ENCODE data around the gene RASGRF1.
A peak's percentile ranks its signal among the peaks of the same experiment; 100 is the strongest.
"Not testable (repeated sequence)": the region's sequence is repeated elsewhere in the genome, so short reads cannot be mapped to it uniquely, and the experiment has no call there.

Gene RASGRF1

GRCh38 chr15:79008659-79009058 is 81.9 kb downstream of the RASGRF1 start:
- no peak for DNase-seq (ENCODE audit: low spot score)

- no peak for DNase-seq (ENCODE audit: low spot score)
Observed at GRCh38 chr15:79007066-79007465, 83.5 kb downstream of the RASGRF1 start.

GRCh38 chr15:79006071-79006470 is 84.5 kb downstream of the RASGRF1 start:
- DNase-seq (ENCODE audit: low spot score): no peak

DNA sequence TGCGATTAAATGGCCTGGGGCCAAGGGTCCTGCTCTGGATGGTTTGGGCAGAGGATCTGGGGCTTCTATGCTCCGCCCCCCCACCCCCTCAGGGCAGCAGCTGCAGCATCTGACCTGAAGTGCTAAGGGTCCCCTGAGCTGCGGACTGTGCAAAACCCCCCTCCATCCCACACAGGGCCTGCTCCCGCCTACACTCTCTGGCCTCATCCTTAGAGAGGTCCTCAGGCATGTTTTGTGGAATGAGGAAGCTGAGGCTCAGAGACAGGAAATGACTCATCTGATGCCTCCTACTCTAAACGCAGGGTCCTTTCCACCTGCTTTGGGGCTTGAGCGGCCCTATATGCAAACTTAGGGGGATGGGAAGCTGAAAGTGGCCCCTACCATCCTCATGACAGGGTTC is 86.2 kb downstream of the RASGRF1 start:
- DNase-seq (ENCODE audit: low spot score): peak; percentile 31

DNA sequence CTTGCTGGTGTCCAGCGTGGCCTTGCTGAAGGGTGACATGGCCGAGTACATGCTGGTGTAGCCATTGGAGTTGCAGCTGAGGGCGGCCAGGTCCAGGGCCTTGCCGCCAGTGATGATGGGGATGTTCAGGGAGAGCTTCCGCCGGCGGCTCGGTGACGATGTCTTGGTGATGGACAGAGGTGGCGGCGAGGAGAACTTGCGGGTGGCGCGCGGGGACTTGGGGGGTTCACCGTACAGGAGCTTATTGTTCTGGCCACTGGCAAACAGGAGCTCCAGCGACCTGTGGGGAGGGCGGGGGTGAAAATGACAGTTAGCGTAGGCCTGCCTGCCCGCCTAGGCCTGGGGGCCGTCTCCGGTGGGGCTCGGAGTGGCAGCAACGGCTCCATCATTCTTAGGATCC is 86.7 kb downstream of the RASGRF1 start:
- no peak for DNase-seq (ENCODE audit: low spot score)

DNA sequence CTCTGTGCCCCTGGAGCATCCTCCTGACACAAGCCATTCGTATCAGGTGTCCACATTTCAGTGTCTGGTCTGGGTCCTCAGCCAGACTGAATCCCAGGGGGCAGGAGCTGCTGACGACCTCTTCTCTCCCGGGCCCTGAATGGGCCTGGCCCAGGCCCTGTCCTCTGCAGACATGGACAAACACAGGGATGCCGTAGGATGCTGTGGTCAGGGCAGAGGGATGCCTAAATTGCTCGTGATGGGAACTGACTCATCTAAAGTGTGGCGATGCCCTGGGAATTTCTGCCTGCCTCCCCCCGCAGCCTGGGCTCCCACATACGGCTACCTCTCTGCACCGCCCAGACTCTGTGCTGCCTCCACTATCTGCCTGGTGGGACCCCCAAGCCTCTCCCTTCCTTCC is 87.3 kb downstream of the RASGRF1 start:
- no peak for DNase-seq (ENCODE audit: low spot score)

DNA sequence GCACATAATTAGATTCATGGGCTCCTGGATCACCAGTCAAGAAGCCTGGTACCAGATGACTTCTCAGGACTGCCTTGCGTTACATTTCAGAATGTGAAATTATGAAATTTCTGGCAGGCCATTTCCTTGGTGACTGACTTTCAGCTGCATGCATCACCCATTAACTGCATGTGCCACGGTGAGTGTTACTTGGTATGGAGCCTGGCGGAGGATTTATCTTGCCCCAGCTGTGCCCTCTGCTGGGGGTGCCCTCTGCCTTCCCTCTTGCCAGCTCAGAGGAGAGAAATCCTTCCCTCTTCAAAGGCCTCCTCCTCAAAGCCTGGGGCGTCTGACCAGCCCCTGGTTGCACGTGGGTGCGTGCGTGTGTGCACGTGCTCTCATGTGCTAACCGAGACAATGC is 88.0 kb downstream of the RASGRF1 start:
- no peak for DNase-seq (ENCODE audit: low spot score)

GRCh38 chr15:78999636-79000035 is 90.9 kb downstream of the RASGRF1 start:
- DNase-seq (ENCODE audit: low spot score): no peak

DNA sequence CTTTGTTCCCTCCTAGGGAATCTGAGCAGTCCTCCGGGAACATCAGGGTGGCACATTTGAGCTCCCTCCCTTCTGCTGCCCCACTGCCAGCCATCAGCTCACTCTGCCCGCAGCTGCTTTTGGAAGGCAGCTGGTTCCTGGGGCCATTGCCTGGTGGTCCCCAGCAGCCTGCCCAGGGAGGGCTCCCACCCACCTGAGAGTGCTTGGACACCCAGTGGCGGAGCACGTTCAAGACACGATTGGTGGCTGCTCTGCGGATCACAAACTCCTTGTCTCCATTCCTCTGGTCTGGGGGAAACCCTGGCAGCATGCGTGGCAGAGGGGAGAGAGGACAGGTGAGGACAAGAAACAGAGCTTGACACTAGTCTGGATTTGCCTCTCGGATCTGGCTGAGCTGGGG is 92.1 kb downstream of the RASGRF1 start:
- no peak for DNase-seq (ENCODE audit: low spot score)

DNA sequence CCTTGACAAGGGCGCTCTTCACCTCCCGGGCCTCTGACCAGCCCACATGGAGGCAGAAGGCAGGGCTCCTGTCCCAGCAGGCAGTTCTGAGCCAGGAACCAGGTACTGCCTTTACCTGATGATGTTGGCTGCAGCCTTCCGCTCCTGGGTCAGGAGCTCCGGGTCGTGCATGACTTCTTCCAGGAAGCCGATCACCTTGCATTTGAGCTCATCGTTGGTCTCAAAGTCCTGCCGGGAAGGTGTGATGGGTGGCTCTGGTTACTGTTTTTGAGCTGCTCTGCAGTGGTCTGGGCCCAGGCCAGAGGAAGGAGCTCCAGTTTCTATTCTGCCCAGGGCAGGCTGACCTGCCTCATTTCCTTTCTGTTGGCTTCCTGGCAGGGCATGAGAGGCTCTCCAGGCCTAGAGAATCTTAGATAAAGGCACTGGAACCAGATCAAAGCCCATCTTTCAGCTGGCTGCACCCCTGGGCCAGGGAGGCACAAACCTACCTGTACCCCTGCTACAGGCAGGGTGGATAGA is 92.5 kb downstream of the RASGRF1 start:
- no peak for DNase-seq (ENCODE audit: low spot score)

- no peak for DNase-seq (ENCODE audit: low spot score)
Observed at GRCh38 chr15:78996894-78997275, 93.7 kb downstream of the RASGRF1 start.

GRCh38 chr15:78995921-78996893 is 94.4 kb downstream of the RASGRF1 start:
- DNase-seq (ENCODE audit: low spot score): no peak

DNA sequence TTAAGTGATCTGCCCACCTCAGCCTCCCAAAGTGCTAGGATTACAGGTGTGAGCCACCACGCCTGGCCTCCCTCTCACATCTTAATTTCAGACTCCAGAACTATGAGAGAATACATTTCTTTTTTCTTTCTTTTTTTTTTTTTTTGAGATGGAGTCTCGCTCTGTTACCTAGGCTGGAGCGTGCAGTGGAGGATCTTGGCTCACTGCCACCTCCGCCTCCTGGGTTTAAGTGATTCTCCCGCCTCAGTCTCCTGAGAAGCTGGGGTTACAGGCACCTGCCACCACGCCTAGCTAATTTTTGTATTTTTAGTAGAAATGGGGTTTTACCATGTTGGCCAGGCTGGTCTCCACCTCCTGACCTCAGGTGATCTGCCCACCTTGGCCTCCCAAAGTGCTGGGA is 95.4 kb downstream of the RASGRF1 start:
- not testable (repeated sequence) for DNase-seq (ENCODE audit: low spot score)

DNA sequence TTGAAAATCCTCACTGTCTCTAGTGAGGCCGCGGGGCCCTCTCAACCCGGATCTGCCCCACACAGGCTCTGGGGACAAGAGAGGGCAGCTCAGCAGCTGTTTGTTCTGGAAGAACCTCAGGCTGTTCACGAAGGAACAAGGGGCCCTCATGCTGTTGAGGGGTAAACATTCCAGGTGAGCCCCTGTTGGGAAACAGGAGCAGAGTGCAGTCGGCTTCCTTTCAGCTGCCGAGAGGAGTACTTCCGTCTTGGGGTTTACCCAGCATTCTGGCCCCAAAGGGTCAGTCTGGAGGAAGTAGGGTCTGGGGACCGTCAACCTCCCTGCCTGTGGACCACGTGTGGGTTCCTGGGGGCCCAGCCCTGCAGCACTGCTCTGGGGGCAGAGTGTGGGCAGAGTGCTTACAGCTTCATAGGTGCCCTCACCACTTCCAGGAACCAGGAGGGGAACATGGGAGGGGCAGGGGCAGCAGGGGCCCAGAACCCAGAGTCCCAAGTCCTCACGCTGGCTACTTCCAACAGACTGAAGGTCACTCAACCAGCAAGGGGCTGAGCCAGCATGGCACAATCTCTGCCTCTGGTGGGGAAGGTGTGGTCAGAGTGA is 96.5 kb downstream of the RASGRF1 start:
- DNase-seq (ENCODE audit: low spot score): no peak

GRCh38 chr15:78993257-78993930 is 97.2 kb downstream of the RASGRF1 start:
- no peak for DNase-seq (ENCODE audit: low spot score)

DNA sequence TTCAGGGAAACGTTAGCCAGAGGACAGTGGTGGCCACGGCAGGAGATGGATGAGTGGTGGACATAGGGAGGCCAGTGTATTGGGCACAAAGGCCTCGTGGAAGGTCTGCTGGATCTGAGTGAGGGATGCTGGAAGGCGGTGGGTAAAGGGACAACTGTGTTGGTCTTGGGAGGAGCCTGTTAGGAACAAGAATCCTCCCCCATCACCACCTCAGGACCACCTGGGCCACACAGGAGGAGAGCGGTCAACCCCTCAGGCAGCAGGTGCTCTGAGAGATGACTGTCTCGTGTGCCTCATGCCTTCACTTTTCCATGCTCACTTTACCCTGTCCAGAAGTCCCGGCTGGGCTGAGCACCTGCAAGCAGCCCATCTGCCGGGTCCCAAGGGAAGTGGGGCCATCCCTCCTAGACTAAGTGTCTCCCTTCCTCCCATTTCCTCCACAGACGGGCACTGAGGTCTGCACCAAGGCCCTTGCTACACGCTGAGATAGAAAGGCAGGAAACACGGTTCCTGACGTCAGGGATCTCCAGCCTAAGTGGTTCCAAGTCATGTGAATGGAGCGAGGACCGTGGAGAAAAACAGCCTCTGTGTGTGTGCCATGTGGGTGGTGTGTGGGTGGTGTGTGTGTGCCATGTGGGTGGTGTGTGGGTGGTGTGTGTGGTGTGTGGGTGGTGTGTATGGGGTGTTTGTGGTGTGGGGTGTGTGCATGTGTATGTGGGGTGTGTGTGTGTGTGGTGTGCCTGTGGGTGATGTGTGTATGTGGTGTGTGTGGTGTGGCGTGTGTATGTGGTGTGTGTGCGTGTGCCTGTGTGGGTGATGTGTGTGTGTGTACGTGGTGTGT is 97.9 kb downstream of the RASGRF1 start:
- DNase-seq (ENCODE audit: low spot score): no peak

DNA sequence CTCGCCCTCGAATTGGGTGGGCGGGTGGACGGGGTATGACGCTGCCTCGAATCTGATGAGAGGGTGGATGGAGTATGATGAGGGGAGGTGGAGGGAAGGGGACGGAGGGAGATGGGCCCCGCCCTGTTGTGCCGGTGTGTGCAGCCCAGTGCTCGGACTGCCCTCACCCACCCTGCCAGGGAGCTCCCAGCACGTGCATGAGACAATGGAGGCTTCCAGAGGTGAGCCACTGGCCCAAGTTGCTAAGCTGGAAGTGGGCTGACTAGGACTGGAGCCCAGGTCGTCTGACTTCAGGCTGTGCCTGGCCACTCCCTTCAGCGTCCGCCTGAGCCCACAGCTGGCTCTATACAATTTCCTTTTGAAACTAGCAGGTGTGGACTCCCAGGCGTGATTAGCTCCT is 98.7 kb downstream of the RASGRF1 start:
- DNase-seq (ENCODE audit: low spot score): no peak

GRCh38 chr15:78991476-78991875 is 99.1 kb downstream of the RASGRF1 start:
- DNase-seq (ENCODE audit: low spot score): no peak

- DNase-seq (ENCODE audit: low spot score): no peak
Observed at GRCh38 chr15:78990278-78990677, 100.3 kb downstream of the RASGRF1 start.

- no peak for DNase-seq (ENCODE audit: low spot score)
Observed at GRCh38 chr15:78989701-78990240, 100.8 kb downstream of the RASGRF1 start.

DNA sequence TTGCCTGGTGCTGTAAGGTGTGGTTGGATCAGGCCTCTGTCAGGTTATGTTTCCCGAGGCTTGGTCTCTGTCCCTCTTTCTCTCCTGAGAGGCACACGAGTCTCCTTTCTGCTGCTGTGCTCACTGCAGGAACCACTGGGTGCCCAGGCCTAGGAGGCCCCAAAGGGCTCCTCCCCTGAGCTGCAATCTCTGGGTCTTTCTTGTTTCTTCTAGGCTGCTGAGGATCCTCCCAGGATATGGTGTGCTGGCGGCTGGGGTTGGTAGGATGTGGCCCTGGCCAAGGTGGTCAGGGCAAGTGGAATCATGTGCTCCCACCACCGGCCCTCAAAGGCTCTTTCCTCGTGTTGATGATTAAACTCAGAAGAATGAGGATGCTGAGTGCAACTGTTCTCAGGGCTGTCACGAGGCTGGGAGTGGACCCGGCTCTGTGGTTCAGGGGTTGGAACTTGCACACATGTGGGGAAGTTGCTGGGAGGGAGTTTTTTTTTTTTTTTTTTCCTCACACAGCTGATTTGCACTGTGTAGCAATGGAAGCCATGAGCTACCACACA is 102.1 kb downstream of the RASGRF1 start:
- peak; percentile 63 for DNase-seq (ENCODE audit: low spot score)
